Suprapubic skin (tissue), 4 donors: ENCODE data around the gene MCU.

Experiments
- EP300 ChIP-seq: sonication (generic); formaldehyde crosslinking; IDR thresholded peaks from one replicate; pipeline ENCODE4 v1.6.1; 2017; ENCODE audit warnings: antibody characterized with exemption
- POLR2A ChIP-seq, 2 donors: fragments of 450-650 bp; IDR thresholded peaks; one replicate each; pipeline ENCODE4 v1.6.1; 2017; ENCODE audit warnings: antibody characterized with exemption in 2 of 2, mild to moderate bottlenecking in 2 of 2, moderate library complexity in 2 of 2
- POLR2AphosphoS5 ChIP-seq, 3 donors: sonication (generic); formaldehyde crosslinking; IDR thresholded peaks; one replicate each; pipeline ENCODE4 v1.6.1; 2017; ENCODE audit warnings: antibody characterized with exemption in 3 of 3
- TF ChIP-seq, protein P1 (sequence below), 2 donors: fragments of 200-600 bp in 1 of 2; fragments of 450-650 bp in 1 of 2; sonication (generic) in 1 of 2; IDR thresholded peaks; one replicate each; pipeline ENCODE4 v1.5.1; 2016 to 2019; ENCODE audit warnings: antibody characterized with exemption in 2 of 2, mild to moderate bottlenecking in 1 of 2, moderate library complexity in 1 of 2

DNA sequence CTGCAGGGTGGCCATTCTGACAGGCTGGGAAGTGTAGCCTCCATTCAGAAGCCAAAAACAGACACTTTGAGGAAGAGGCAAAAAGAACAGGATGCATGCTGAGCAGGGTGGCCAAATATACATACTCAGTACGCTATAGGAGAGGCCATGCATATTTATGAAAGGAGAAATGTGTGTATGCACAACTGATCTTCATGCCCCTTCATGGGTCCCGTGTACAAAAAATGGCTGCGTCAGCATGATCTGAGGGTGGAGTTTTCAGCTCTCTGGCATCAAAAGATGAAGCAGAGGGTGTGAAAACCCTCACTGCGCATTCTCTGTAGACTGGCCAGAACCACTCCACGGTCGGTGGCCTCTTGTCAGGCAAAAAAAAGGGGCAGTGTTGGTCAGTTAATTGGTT lies 166.1 kb downstream of the MCU start:
- TF ChIP-seq, protein P1, sequence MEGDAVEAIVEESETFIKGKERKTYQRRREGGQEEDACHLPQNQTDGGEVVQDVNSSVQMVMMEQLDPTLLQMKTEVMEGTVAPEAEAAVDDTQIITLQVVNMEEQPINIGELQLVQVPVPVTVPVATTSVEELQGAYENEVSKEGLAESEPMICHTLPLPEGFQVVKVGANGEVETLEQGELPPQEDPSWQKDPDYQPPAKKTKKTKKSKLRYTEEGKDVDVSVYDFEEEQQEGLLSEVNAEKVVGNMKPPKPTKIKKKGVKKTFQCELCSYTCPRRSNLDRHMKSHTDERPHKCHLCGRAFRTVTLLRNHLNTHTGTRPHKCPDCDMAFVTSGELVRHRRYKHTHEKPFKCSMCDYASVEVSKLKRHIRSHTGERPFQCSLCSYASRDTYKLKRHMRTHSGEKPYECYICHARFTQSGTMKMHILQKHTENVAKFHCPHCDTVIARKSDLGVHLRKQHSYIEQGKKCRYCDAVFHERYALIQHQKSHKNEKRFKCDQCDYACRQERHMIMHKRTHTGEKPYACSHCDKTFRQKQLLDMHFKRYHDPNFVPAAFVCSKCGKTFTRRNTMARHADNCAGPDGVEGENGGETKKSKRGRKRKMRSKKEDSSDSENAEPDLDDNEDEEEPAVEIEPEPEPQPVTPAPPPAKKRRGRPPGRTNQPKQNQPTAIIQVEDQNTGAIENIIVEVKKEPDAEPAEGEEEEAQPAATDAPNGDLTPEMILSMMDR (IDR thresholded peaks at IDR 0.05), result no peak
- TF ChIP-seq POLR2A (IDR thresholded peaks at IDR 0.05) (no peak), POLR2AphosphoS5 (IDR thresholded peaks at IDR 0.05) (no peak), EP300 (no peak)
